NT2/D1 (cell line): ENCODE results near the gene BFSP2.

ENCODE experiments used
- DNase-seq: peaks from one replicate; pipeline ENCODE4 v3.0.0-alpha.2; 2011; ENCODE audit warnings: low read depth, low spot score
- H3K27me3 ChIP-seq: 2 replicates; pipeline ENCODE4 v1.6.0; 2011; ENCODE audit warnings: mild to moderate bottlenecking; ENCODE audit not compliant: insufficient read length, insufficient read depth
- H3K36me3 ChIP-seq: 2 replicates; pipeline ENCODE4 v1.6.1; 2011; ENCODE audit warnings: mild to moderate bottlenecking, low read length, mixed read lengths; ENCODE audit not compliant: insufficient read depth, insufficient read length
- H3K4me1 ChIP-seq: 2 replicates; pipeline ENCODE4 v1.5.1; 2011; ENCODE audit not compliant: insufficient read depth, insufficient read length
- H3K4me3 ChIP-seq: 2 replicates; pipeline ENCODE4 v1.5.1; 2011; ENCODE audit warnings: low read depth; ENCODE audit not compliant: insufficient read length
- H3K9ac ChIP-seq: 2 replicates; pipeline ENCODE4 v1.6.0; 2011; ENCODE audit warnings: low read depth; ENCODE audit not compliant: insufficient read length
- H3K9me3 ChIP-seq: 2 replicates; pipeline ENCODE4 v1.5.1; 2011; ENCODE audit warnings: mild to moderate bottlenecking, low read length; ENCODE audit not compliant: insufficient read depth
- SUZ12 ChIP-seq: IDR thresholded peaks from 2 replicates; pipeline ENCODE4 v1.6.1; 2011; ENCODE audit not compliant: insufficient read length, insufficient read depth; ENCODE audit errors: extremely low read depth
- YY1 ChIP-seq: IDR thresholded peaks from 2 replicates; pipeline ENCODE4 v1.6.1; 2011; ENCODE audit not compliant: insufficient read length, insufficient read depth
- ZNF274 ChIP-seq: IDR thresholded peaks from 2 replicates; pipeline ENCODE4 v1.6.1; 2011; ENCODE audit warnings: mild to moderate bottlenecking, low read depth, low read length

The BFSP2 gene

GRCh38 chr3:133441867-133442270 lies 42.0 kb downstream of the BFSP2 start:
- H3K27me3 ChIP-seq: no peaks in the 10 kb centered on the region
- H3K4me3 ChIP-seq: no peak overlapping the region
- H3K9me3 ChIP-seq: peaks cover 9% of the 10 kb centered on the region
- no peak overlapping the region for H3K9ac ChIP-seq
- no peaks in the 10 kb centered on the region for H3K36me3 ChIP-seq
- H3K4me1 ChIP-seq: no peaks in the 10 kb centered on the region
- TF ChIP-seq ZNF274 (no peak), YY1 (no peak), SUZ12 (no peak)
- no peak for DNase-seq

GRCh38 chr3:133442518-133442917 lies 42.7 kb downstream of the BFSP2 start:
- no peak for TF ChIP-seq SUZ12
- TF ChIP-seq ZNF274: no peak
- no peaks in the 10 kb centered on the region for H3K27me3 ChIP-seq
- peaks cover 9% of the 10 kb centered on the region for H3K9me3 ChIP-seq
- no peaks in the 10 kb centered on the region for H3K36me3 ChIP-seq
- no peak for DNase-seq
- no peaks in the 10 kb centered on the region for H3K4me1 ChIP-seq
- H3K9ac ChIP-seq: no peak overlapping the region
- H3K4me3 ChIP-seq: no peak overlapping the region

- no peak for DNase-seq
- H3K4me3 ChIP-seq: no peak overlapping the region
- no peak overlapping the region for H3K9ac ChIP-seq
- TF ChIP-seq ZNF274 (no peak), SUZ12 (no peak), YY1 (no peak)
- no peaks in the 10 kb centered on the region for H3K4me1 ChIP-seq
- H3K9me3 ChIP-seq: peaks cover 9% of the 10 kb centered on the region
- no peaks in the 10 kb centered on the region for H3K27me3 ChIP-seq
- H3K36me3 ChIP-seq: no peaks in the 10 kb centered on the region
Observed at GRCh38 chr3:133443649-133444422, 44.0 kb downstream of the BFSP2 start.

- no peak overlapping the region for H3K4me3 ChIP-seq
- no peaks in the 10 kb centered on the region for H3K4me1 ChIP-seq
- no peaks in the 10 kb centered on the region for H3K36me3 ChIP-seq
- no peak for DNase-seq
- H3K9ac ChIP-seq: no peak overlapping the region
- peaks cover 9% of the 10 kb centered on the region for H3K9me3 ChIP-seq
- TF ChIP-seq YY1 (no peak), SUZ12 (no peak), ZNF274 (no peak)
- no peaks in the 10 kb centered on the region for H3K27me3 ChIP-seq
Observed at GRCh38 chr3:133444423-133444774, 44.5 kb downstream of the BFSP2 start.

- TF ChIP-seq YY1 (no peak), SUZ12 (no peak), ZNF274 (no peak)
- Histone ChIP-seq H3K27me3 (no peaks in the 10 kb centered on the region), H3K4me1 (no peaks in the 10 kb centered on the region), H3K36me3 (no peaks in the 10 kb centered on the region), H3K4me3 (no peak overlapping the region), H3K9me3 (peaks cover 4% of the 10 kb centered on the region), H3K9ac (no peak overlapping the region)
- no peak for DNase-seq
Observed at GRCh38 chr3:133445108-133445507, 45.3 kb downstream of the BFSP2 start.

- DNase-seq: no peak
- Histone ChIP-seq H3K9me3 (no peaks in the 10 kb centered on the region), H3K27me3 (no peaks in the 10 kb centered on the region), H3K4me3 (no peak overlapping the region), H3K9ac (no peak overlapping the region), H3K36me3 (no peaks in the 10 kb centered on the region), H3K4me1 (no peaks in the 10 kb centered on the region)
- no peak for TF ChIP-seq YY1
- no peak for TF ChIP-seq SUZ12
- no peak for TF ChIP-seq ZNF274
Observed at GRCh38 chr3:133447750-133448477, 48.1 kb downstream of the BFSP2 start.

- H3K9ac ChIP-seq: no peak overlapping the region
- no peaks in the 10 kb centered on the region for H3K36me3 ChIP-seq
- H3K4me1 ChIP-seq: no peaks in the 10 kb centered on the region
- H3K4me3 ChIP-seq: no peak overlapping the region
- no peaks in the 10 kb centered on the region for H3K27me3 ChIP-seq
- TF ChIP-seq SUZ12 (no peak), YY1 (no peak), ZNF274 (no peak)
- DNase-seq: no peak
- H3K9me3 ChIP-seq: no peaks in the 10 kb centered on the region
Observed at GRCh38 chr3:133448478-133449122, 48.7 kb downstream of the BFSP2 start.
